GM12874 (cell line): ENCODE results near the gene STK32B.

ENCODE experiments used
- CTCF ChIP-seq: IDR thresholded peaks from 2 replicates; pipeline ENCODE4 v1.5.1; 2011; ENCODE audit warnings: low read depth, mild to moderate bottlenecking, control low read depth, low read length, moderate library complexity; ENCODE audit not compliant: insufficient read depth

The STK32B gene

GRCh38 chr4:5051278-5052203 lies at the start of gene STK32B:
TSS of gene STK32B (plus strand) at chr4:5051480.
- TF ChIP-seq CTCF, result no peak

GRCh38 chr4:5003372-5003857 lies 47.9 kb upstream of the STK32B start:
- no peak for TF ChIP-seq CTCF

GRCh38 chr4:5003918-5004317 lies 47.4 kb upstream of the STK32B start:
- no peak for TF ChIP-seq CTCF

GRCh38 chr4:5004496-5004895 lies 46.8 kb upstream of the STK32B start:
- no peak for TF ChIP-seq CTCF

GRCh38 chr4:5009796-5010195 lies 41.5 kb upstream of the STK32B start:
- no peak for TF ChIP-seq CTCF

GRCh38 chr4:5010984-5011383 lies 40.3 kb upstream of the STK32B start:
- no peak for TF ChIP-seq CTCF

- TF ChIP-seq CTCF, result no peak
Observed at GRCh38 chr4:5012244-5012898, 38.9 kb upstream of the STK32B start.
